H9 (cell line): ENCODE results near the gene FUT2. TPM values are rescaled to one million over a fixed set of nuclear protein-coding genes. Genes with fewer than 3 reads are reported as not detected.

Source experiments
- DNase-seq: peaks from one replicate; pipeline ENCODE4 v3.0.0-alpha.2; 2017
- H2AFZ ChIP-seq: one replicate; pipeline ENCODE4 v1.6.1; 2013; ENCODE audit warnings: mild to moderate bottlenecking, low read length, control low read depth, moderate library complexity
- H2AK5ac ChIP-seq: 2 replicates; pipeline ENCODE4 v1.6.1; 2013; ENCODE audit warnings: low read length, control low read depth, mixed read lengths; ENCODE audit not compliant: insufficient read length
- H2BK120ac ChIP-seq: one replicate; pipeline ENCODE4 v1.6.1; 2013; ENCODE audit warnings: low read depth, mild to moderate bottlenecking, low read length, control low read depth, inconsistent platforms; ENCODE audit not compliant: poor library complexity, severe bottlenecking
- H2BK12ac ChIP-seq: 2 replicates; pipeline ENCODE4 v1.6.1; 2013; ENCODE audit warnings: low read length, control low read depth, mixed read lengths, low read depth; ENCODE audit not compliant: insufficient read length
- H2BK15ac ChIP-seq: 2 replicates; pipeline ENCODE4 v1.6.1; 2013; ENCODE audit warnings: low read depth, low read length, control low read depth
- H2BK20ac ChIP-seq: one replicate; pipeline ENCODE4 v1.6.1; 2013; ENCODE audit warnings: low read depth, mild to moderate bottlenecking, low read length, control low read depth, inconsistent platforms; ENCODE audit not compliant: poor library complexity, severe bottlenecking
- H2BK5ac ChIP-seq: 2 replicates; pipeline ENCODE4 v1.6.1; 2013; ENCODE audit warnings: low read length, control low read depth, mixed read lengths; ENCODE audit not compliant: insufficient read length
- H3K14ac ChIP-seq: 2 replicates; pipeline ENCODE4 v1.6.1; 2013; ENCODE audit warnings: low read length, control low read depth; ENCODE audit not compliant: insufficient read depth
- H3K18ac ChIP-seq: 2 replicates; pipeline ENCODE4 v1.6.1; 2013; ENCODE audit warnings: low read depth, mild to moderate bottlenecking, mixed read lengths, low read length, control low read depth; ENCODE audit not compliant: insufficient read length
- H3K23ac ChIP-seq: 2 replicates; pipeline ENCODE4 v1.6.1; 2013; ENCODE audit warnings: low read length, control low read depth, mixed read lengths, low read depth; ENCODE audit not compliant: insufficient read length
- H3K23me2 ChIP-seq: 2 replicates; pipeline ENCODE4 v1.6.1; 2013; ENCODE audit warnings: low read depth, mild to moderate bottlenecking, mixed read lengths, low read length, control low read depth; ENCODE audit not compliant: insufficient read length, poor library complexity, severe bottlenecking
- H3K27ac ChIP-seq: 2 replicates; pipeline ENCODE4 v1.5.1; 2013; ENCODE audit warnings: low read length, control low read depth, mixed read lengths, low read depth; ENCODE audit not compliant: insufficient read length
- H3K27me3 ChIP-seq: 2 replicates; pipeline ENCODE4 v1.6.1; 2013; ENCODE audit warnings: low read length, control low read depth, inconsistent platforms; ENCODE audit not compliant: insufficient read depth
- H3K4ac ChIP-seq: 2 replicates; pipeline ENCODE4 v1.6.1; 2013; ENCODE audit warnings: low read depth, mild to moderate bottlenecking, control low read depth, inconsistent platforms, low read length, moderate library complexity
- H3K4me1 ChIP-seq: 2 replicates; pipeline ENCODE4 v1.6.1; 2013; ENCODE audit warnings: low read length, control low read depth, inconsistent platforms; ENCODE audit not compliant: insufficient read depth
- H3K4me2 ChIP-seq: 2 replicates; pipeline ENCODE4 v1.6.1; 2013; ENCODE audit warnings: low read length, control low read depth, mixed read lengths; ENCODE audit not compliant: insufficient read length, insufficient read depth
- H3K56ac ChIP-seq: 2 replicates; pipeline ENCODE4 v1.6.1; 2013; ENCODE audit warnings: low read depth, mild to moderate bottlenecking, mixed read lengths, low read length, control low read depth; ENCODE audit not compliant: insufficient read length
- H3K79me1 ChIP-seq: 2 replicates; pipeline ENCODE4 v1.6.1; 2013; ENCODE audit warnings: low read depth, mild to moderate bottlenecking, moderate library complexity, low read length, control low read depth, inconsistent platforms; ENCODE audit not compliant: insufficient read depth, poor library complexity, severe bottlenecking
- H3K79me2 ChIP-seq: 2 replicates; pipeline ENCODE4 v1.6.1; 2013; ENCODE audit warnings: low read length, control low read depth, inconsistent platforms; ENCODE audit not compliant: insufficient read depth
- H3K9ac ChIP-seq: 2 replicates; pipeline ENCODE4 v1.6.1; 2013; ENCODE audit warnings: low read length, control low read depth, mixed read lengths; ENCODE audit not compliant: insufficient read length; ENCODE audit errors: extremely low read depth
- H3K9me3 ChIP-seq: one replicate; pipeline ENCODE4 v1.6.1; 2013; ENCODE audit warnings: low read depth, low read length, inconsistent platforms; ENCODE audit not compliant: control insufficient read depth
- H3T11ph ChIP-seq: one replicate; pipeline ENCODE4 v1.6.1; 2013; ENCODE audit warnings: mild to moderate bottlenecking, low read length, control low read depth, inconsistent platforms
- H4K20me1 ChIP-seq: one replicate; pipeline ENCODE4 v1.6.1; 2013; ENCODE audit not compliant: control insufficient read depth, insufficient read length, insufficient read depth
- H4K5ac ChIP-seq: 2 replicates; pipeline ENCODE4 v1.6.1; 2013; ENCODE audit warnings: low read depth, mild to moderate bottlenecking, mixed read lengths, low read length, control low read depth; ENCODE audit not compliant: insufficient read length
- H4K8ac ChIP-seq: replicated peaks from 2 replicates; pipeline ENCODE4 v1.6.1; 2013; ENCODE audit warnings: low read length, control low read depth, mixed read lengths, low read depth; ENCODE audit not compliant: insufficient read length
- H4K91ac ChIP-seq: 2 replicates; pipeline ENCODE4 v1.6.1; 2013; ENCODE audit warnings: low read depth, mild to moderate bottlenecking, moderate library complexity, mixed read lengths, low read length, control low read depth; ENCODE audit not compliant: insufficient read length
- H3K27ac Mint-ChIP-seq, 3 experiments: 2 replicates in 2 of 3; 3 replicates in 1 of 3; pipeline ENCODE4 v1.8.0; 2020 to 2021; ENCODE audit warnings: mixed read lengths in 3 of 3, mild to moderate bottlenecking in 1 of 3, moderate library complexity in 1 of 3
- H3K27me3 Mint-ChIP-seq: 2 replicates; pipeline ENCODE4 v1.8.0; 2021; ENCODE audit warnings: low read depth, mild to moderate bottlenecking, moderate library complexity, mixed read lengths
- H3K36me3 Mint-ChIP-seq, 3 experiments: 2 replicates in 2 of 3; 3 replicates in 1 of 3; pipeline ENCODE4 v1.8.0; 2020 to 2021; ENCODE audit warnings: low read depth in 3 of 3, mixed read lengths in 3 of 3; ENCODE audit not compliant: insufficient read depth in 1 of 3
- H3K4me1 Mint-ChIP-seq, 2 experiments: 2 replicates each; pipeline ENCODE4 v1.8.0; 2020; ENCODE audit warnings: mixed read lengths in 2 of 2
- H3K4me3 Mint-ChIP-seq, 2 experiments: 2 replicates in 1 of 2; 3 replicates in 1 of 2; pipeline ENCODE4 v1.8.0; 2020 to 2021; ENCODE audit warnings: mild to moderate bottlenecking in 2 of 2, mixed read lengths in 2 of 2, moderate library complexity in 1 of 2
- H3K9me3 Mint-ChIP-seq, 2 experiments: 2 replicates in 1 of 2; 3 replicates in 1 of 2; pipeline ENCODE4 v1.8.0; 2020; ENCODE audit warnings: mild to moderate bottlenecking in 2 of 2, mixed read lengths in 2 of 2, moderate library complexity in 1 of 2
- CTCF ChIP-seq: fragments of 200-600 bp; sonication (generic); conservative IDR thresholded peaks from 3 replicates; pipeline ENCODE4 v1.8.0; 2021; ENCODE audit warnings: antibody characterized with exemption, mild to moderate bottlenecking
- WGBS: extraction: QIAGEN DNeasy Blood & Tissue Kit; methylation state at CpG from one replicate; pipeline ENCODE4 v1.1.7; 2013; ENCODE audit warnings: missing lambda C conversion rate, low lambda C conversion rate, mixed read lengths; ENCODE audit not compliant: insufficient read length; ENCODE audit errors: extremely low coverage; 5-methylcytosine and 5-hydroxymethylcytosine counted together
- total RNA-seq: library from RNA; stranded (reverse); gene quantifications from 2 replicates; pipeline ENCODE4 v1.2.1, GENCODE V29; 2021

The FUT2 gene
- total RNA-seq, 1 experiment from 2014 or later, result 11.4 TPM

- peak overlapping the region in 1 of 3 experiments; percentile 34; a peak in 2 of 7 replicates for H3K27ac Mint-ChIP-seq
- no peak overlapping the region for H2AK5ac ChIP-seq
Measured at GRCh38 chr19:48660852-48661710, 34.7 kb upstream of the FUT2 start.

More at GRCh38 chr19:48660852-48661710, 34.7 kb upstream of the FUT2 start:
- no peak overlapping the region for H2BK120ac ChIP-seq
- H4K8ac ChIP-seq, result no peak overlapping the region
- peak; percentile 76 for DNase-seq
- Mint-ChIP-seq H3K36me3 (peaks cover 0 to 6% (median 5%) of the 10 kb centered on the region in 3 experiments; a peak in 2 of 7 replicates), H3K4me1 (peaks cover 6 to 13% of the 10 kb centered on the region in 2 experiments), H3K9me3 (peaks cover 5 to 6% of the 10 kb centered on the region in 2 experiments; a peak in 3 of 5 replicates), H3K27me3 (peaks cover 13% of the 10 kb centered on the region), H3K4me3 (peak overlapping the region in 1 of 2 experiments; percentile 10; a peak in 2 of 5 replicates)
- H4K20me1 ChIP-seq, result no peaks in the 10 kb centered on the region
- no peak overlapping the region for H2BK5ac ChIP-seq
- no CpG with 5 or more reads among the region's 35 CpGs for WGBS
- H3K4me2 ChIP-seq, result no peak overlapping the region
- no peak overlapping the region for H3K27ac ChIP-seq
- H3K4me1 ChIP-seq, result no peaks in the 10 kb centered on the region
- H3K9me3 ChIP-seq, result no peaks in the 10 kb centered on the region
- TF ChIP-seq CTCF, result no peak
- H3T11ph ChIP-seq, result no peak overlapping the region
- H2BK12ac ChIP-seq, result no peak overlapping the region
- H3K23ac ChIP-seq, result no peak overlapping the region
- no peak overlapping the region for H2AFZ ChIP-seq
- H3K9ac ChIP-seq, result no peak overlapping the region
- no peak overlapping the region for H3K4ac ChIP-seq
- no peak overlapping the region for H2BK15ac ChIP-seq
- peak overlapping the region; percentile 62 for H3K18ac ChIP-seq
- H4K5ac ChIP-seq, result no peak overlapping the region
- no peaks in the 10 kb centered on the region for H3K79me2 ChIP-seq
- H4K91ac ChIP-seq, result no peak overlapping the region
- no peak overlapping the region for H3K56ac ChIP-seq
- H3K23me2 ChIP-seq, result no peaks in the 10 kb centered on the region
- H3K27me3 ChIP-seq, result no peaks in the 10 kb centered on the region
- H2BK20ac ChIP-seq, result no peak overlapping the region
- no peaks in the 10 kb centered on the region for H3K79me1 ChIP-seq
- no peak overlapping the region for H3K14ac ChIP-seq
